T-helper 1 cell treated with Interleukin-12 subunit alpha and Interleukin-12 subunit beta and Interleukin-4 antibody, amounts not matched to agents 30 μg/mL and 1 μg/mL, for 36 hours (primary cell): ENCODE data around the gene ENPP7.

Experiments used
- H3K27ac Mint-ChIP-seq: one replicate; pipeline ENCODE4 v1.8.0; 2021; ENCODE audit warnings: mild to moderate bottlenecking, mixed read lengths
- H3K27me3 Mint-ChIP-seq: one replicate; pipeline ENCODE4 v1.8.0; 2021; ENCODE audit warnings: low read depth, mixed read lengths
- H3K36me3 Mint-ChIP-seq: one replicate; pipeline ENCODE4 v1.8.0; 2021; ENCODE audit warnings: low read depth, mixed read lengths
- H3K4me1 Mint-ChIP-seq: one replicate; pipeline ENCODE4 v1.8.0; 2021; ENCODE audit warnings: low read depth, mixed read lengths
- H3K4me3 Mint-ChIP-seq: one replicate; pipeline ENCODE4 v1.8.0; 2021; ENCODE audit warnings: mild to moderate bottlenecking, moderate library complexity, mixed read lengths
- H3K9me3 Mint-ChIP-seq: one replicate; pipeline ENCODE4 v1.8.0; 2021; ENCODE audit warnings: mixed read lengths

ENPP7 gene

GRCh38 chr17:79790805-79791734 lies 60.3 kb downstream of the ENPP7 start:
- no peak overlapping the region for H3K4me3 Mint-ChIP-seq
- H3K27ac Mint-ChIP-seq, result no peak overlapping the region
- H3K36me3 Mint-ChIP-seq, result peaks cover 7% of the 10 kb centered on the region
- no peaks in the 10 kb centered on the region for H3K9me3 Mint-ChIP-seq
- H3K27me3 Mint-ChIP-seq, result peaks cover 57% of the 10 kb centered on the region
- H3K4me1 Mint-ChIP-seq, result peaks cover 4% of the 10 kb centered on the region

- Mint-ChIP-seq H3K9me3 (no peaks in the 10 kb centered on the region), H3K4me3 (no peak overlapping the region), H3K4me1 (peaks cover 8% of the 10 kb centered on the region), H3K36me3 (peaks cover 7% of the 10 kb centered on the region), H3K27ac (no peak overlapping the region), H3K27me3 (peaks cover 52% of the 10 kb centered on the region)
Observed at GRCh38 chr17:79791735-79792161, 61.0 kb downstream of the ENPP7 start.
